ENCODE measurements around the gene VSNL1. TPM values are rescaled to one million over a fixed set of nuclear protein-coding genes. Genes with fewer than 3 reads are reported as not detected.

Gene VSNL1
- total RNA-seq, 1 donor from 2014 or later: 6.1 TPM

- H3K36me3 Mint-ChIP-seq (ENCODE audit: unreplicated experiment): peaks cover 4% of the 10 kb centered on the region
- H3K9me3 Mint-ChIP-seq (ENCODE audit: unreplicated experiment): peaks cover 3% of the 10 kb centered on the region
- H3K27ac Mint-ChIP-seq (ENCODE audit: unreplicated experiment): no peak overlapping the region
- H3K4me1 Mint-ChIP-seq (ENCODE audit: low read depth, unreplicated experiment): no peaks in the 10 kb centered on the region
- H3K27me3 Mint-ChIP-seq (ENCODE audit: unreplicated experiment): peaks cover 3% of the 10 kb centered on the region
- H3K4me3 Mint-ChIP-seq (ENCODE audit: unreplicated experiment): no peak overlapping the region
- no peak for TF ChIP-seq CTCF (IDR thresholded peaks at IDR 0.05; ENCODE audit: partially characterized antibody, unreplicated experiment)
- no peak for DNase-seq
These were observed 108.5 kb downstream of the VSNL1 start for GRCh38 chr2:17649026-17649425.

GRCh38 chr2:17652681-17653394 lies 112.3 kb downstream of the VSNL1 start:
- no peak for TF ChIP-seq CTCF (IDR thresholded peaks at IDR 0.05; ENCODE audit: partially characterized antibody, unreplicated experiment)
- Mint-ChIP-seq H3K27me3 (ENCODE audit: unreplicated experiment) (peaks cover 3% of the 10 kb centered on the region), H3K36me3 (ENCODE audit: unreplicated experiment) (peaks cover 4% of the 10 kb centered on the region), H3K27ac (ENCODE audit: unreplicated experiment) (no peak overlapping the region), H3K4me1 (ENCODE audit: low read depth, unreplicated experiment) (peaks cover 6% of the 10 kb centered on the region), H3K4me3 (ENCODE audit: unreplicated experiment) (no peak overlapping the region), H3K9me3 (ENCODE audit: unreplicated experiment) (peaks cover 3% of the 10 kb centered on the region)
- DNase-seq: no peak

DNA sequence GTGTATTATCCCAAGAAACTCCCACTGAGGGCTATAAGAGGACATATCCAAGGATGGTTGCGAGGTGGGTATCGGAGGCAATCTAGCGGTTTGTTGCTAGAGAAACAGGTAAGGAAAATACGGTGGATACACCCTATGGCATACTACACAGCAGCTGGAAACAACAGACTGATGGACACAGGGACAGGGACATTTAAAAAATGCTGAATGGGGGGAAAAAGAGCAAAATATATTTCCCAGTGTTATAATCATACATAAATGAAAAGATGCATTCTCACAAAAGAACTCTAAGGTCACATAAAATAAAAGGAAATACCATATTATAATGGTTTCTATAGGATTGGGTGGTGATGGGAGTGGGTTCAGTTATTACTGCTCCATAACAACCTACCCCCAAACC lies 117.3 kb downstream of the VSNL1 start:
- no peaks in the 10 kb centered on the region for H3K36me3 Mint-ChIP-seq (ENCODE audit: unreplicated experiment)
- no peak overlapping the region for H3K27ac Mint-ChIP-seq (ENCODE audit: unreplicated experiment)
- DNase-seq: no peak
- H3K27me3 Mint-ChIP-seq (ENCODE audit: unreplicated experiment): no peaks in the 10 kb centered on the region
- peaks cover 12% of the 10 kb centered on the region for H3K4me1 Mint-ChIP-seq (ENCODE audit: low read depth, unreplicated experiment)
- no peaks in the 10 kb centered on the region for H3K9me3 Mint-ChIP-seq (ENCODE audit: unreplicated experiment)
- TF ChIP-seq CTCF (IDR thresholded peaks at IDR 0.05; ENCODE audit: partially characterized antibody, unreplicated experiment): no peak
- H3K4me3 Mint-ChIP-seq (ENCODE audit: unreplicated experiment): peak overlapping the region; percentile 45

DNA sequence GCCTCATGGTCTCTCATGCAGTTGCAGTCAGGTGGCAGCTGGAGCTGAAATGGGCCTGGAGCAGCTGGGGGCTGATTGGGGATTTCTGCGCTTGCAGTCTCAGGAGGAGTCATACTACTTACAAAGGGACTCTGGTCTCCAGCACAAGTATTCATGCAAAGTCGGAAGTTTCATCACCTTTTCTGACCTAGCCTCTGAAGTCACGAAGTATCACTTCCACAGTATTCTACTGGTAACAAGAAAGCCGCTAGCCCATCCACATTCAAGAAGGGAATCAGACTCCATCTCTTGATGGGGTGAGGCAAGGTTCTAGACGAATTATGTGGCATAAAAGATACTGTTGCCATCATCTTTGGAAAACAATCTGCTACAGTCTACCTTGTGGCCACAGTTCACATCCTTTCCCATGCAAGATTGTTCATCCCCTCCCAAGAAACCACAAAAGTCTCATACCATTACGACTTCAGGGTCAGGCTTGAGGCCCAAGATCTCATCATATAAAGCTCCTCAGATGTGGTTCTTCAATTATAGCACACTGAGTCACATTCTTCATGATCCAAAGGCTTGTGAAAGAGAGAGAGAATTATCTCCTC lies 117.9 kb downstream of the VSNL1 start:
- Mint-ChIP-seq H3K4me3 (ENCODE audit: unreplicated experiment) (no peak overlapping the region), H3K27me3 (ENCODE audit: unreplicated experiment) (no peaks in the 10 kb centered on the region), H3K9me3 (ENCODE audit: unreplicated experiment) (no peaks in the 10 kb centered on the region), H3K4me1 (ENCODE audit: low read depth, unreplicated experiment) (peaks cover 12% of the 10 kb centered on the region), H3K27ac (ENCODE audit: unreplicated experiment) (peak overlapping the region; percentile 44), H3K36me3 (ENCODE audit: unreplicated experiment) (no peaks in the 10 kb centered on the region)
- no peak for TF ChIP-seq CTCF (IDR thresholded peaks at IDR 0.05; ENCODE audit: partially characterized antibody, unreplicated experiment)
- DNase-seq: no peak

- Mint-ChIP-seq H3K27me3 (ENCODE audit: unreplicated experiment) (no peaks in the 10 kb centered on the region), H3K4me3 (ENCODE audit: unreplicated experiment) (no peak overlapping the region), H3K9me3 (ENCODE audit: unreplicated experiment) (no peaks in the 10 kb centered on the region), H3K4me1 (ENCODE audit: low read depth, unreplicated experiment) (peaks cover 12% of the 10 kb centered on the region), H3K27ac (ENCODE audit: unreplicated experiment) (no peak overlapping the region), H3K36me3 (ENCODE audit: unreplicated experiment) (no peaks in the 10 kb centered on the region)
- TF ChIP-seq CTCF (IDR thresholded peaks at IDR 0.05; ENCODE audit: partially characterized antibody, unreplicated experiment): no peak
- DNase-seq: no peak
These were observed 119.7 kb downstream of the VSNL1 start for GRCh38 chr2:17660219-17660618.
